Smooth muscle cell (in vitro differentiated cells): ENCODE data around the gene ADAMTS2. TPM values are rescaled to one million over a fixed set of nuclear protein-coding genes. Genes with fewer than 3 reads are reported as not detected.

Experiments used
- DNase-seq: peaks from one replicate; lab custom pipeline; 2025; ENCODE audit not compliant: unreplicated experiment; lab: John Stamatoyannopoulos, UW
- H2AFZ ChIP-seq: fragments of 200-600 bp; sonication (generic); 2 replicates; pipeline ENCODE4 v1.6.0; 2016; ENCODE audit warnings: antibody characterized with exemption, low read depth, mild to moderate bottlenecking
- H3F3A ChIP-seq: fragments of 200-600 bp; sonication (generic); 2 replicates; pipeline ENCODE4 v1.6.0; 2017; ENCODE audit warnings: antibody characterized with exemption, low read depth
- H3K27ac ChIP-seq: fragments of 200-600 bp; sonication (generic); 2 replicates; pipeline ENCODE4 v1.5.1; 2016; ENCODE audit warnings: low read depth, mild to moderate bottlenecking
- H3K27me3 ChIP-seq: fragments of 200-600 bp; sonication (generic); 2 replicates; pipeline ENCODE4 v1.6.1; 2016; ENCODE audit warnings: low read depth, mild to moderate bottlenecking
- H3K36me3 ChIP-seq: fragments of 200-600 bp; sonication (generic); 2 replicates; pipeline ENCODE4 v1.5.1; 2016; ENCODE audit warnings: low read depth
- H3K4me1 ChIP-seq: fragments of 200-600 bp; sonication (generic); 2 replicates; pipeline ENCODE4 v1.5.1; 2016; ENCODE audit warnings: low read depth
- H3K4me2 ChIP-seq: fragments of 200-600 bp; sonication (generic); 2 replicates; pipeline ENCODE4 v1.6.0; 2016; ENCODE audit warnings: mild to moderate bottlenecking
- H3K4me3 ChIP-seq: fragments of 200-600 bp; sonication (generic); 2 replicates; pipeline ENCODE4 v1.5.1; 2016; ENCODE audit warnings: mild to moderate bottlenecking
- H3K79me2 ChIP-seq: fragments of 200-600 bp; sonication (generic); 2 replicates; pipeline ENCODE4 v1.6.0; 2016; ENCODE audit warnings: low read depth, mild to moderate bottlenecking
- H3K9ac ChIP-seq: fragments of 200-600 bp; sonication (generic); 2 replicates; pipeline ENCODE4 v1.6.0; 2016; ENCODE audit warnings: low read depth
- H3K9me3 ChIP-seq: fragments of 200-600 bp; sonication (generic); replicated peaks from 2 replicates; pipeline ENCODE4 v1.5.1; 2016; ENCODE audit warnings: low read depth
- H4K20me1 ChIP-seq: fragments of 200-600 bp; sonication (generic); 2 replicates; pipeline ENCODE4 v1.6.0; 2016; ENCODE audit warnings: low read depth
- WGBS: methylation state at CpG from one replicate; pipeline ENCODE4 v1.1.7; 2016; ENCODE audit warnings: low lambda C conversion rate; 5-methylcytosine and 5-hydroxymethylcytosine counted together
- polyA plus RNA-seq: library from polyadenylated mRNA; unstranded; fragments of >200 nt; fragmentation: Nextera tagmentation; extraction: Ambion mirVana; gene quantifications from 2 replicates; pipeline ENCODE4 v1.2.1, GENCODE V29; 2016
- total RNA-seq: library from RNA; depleted of rRNA; stranded (reverse); fragments of >200 nt; gene quantifications from 2 replicates; pipeline ENCODE4 v1.2.3, GENCODE V29; 2014
- TF ChIP-seq, protein P1 (sequence below): fragments of 200-600 bp; sonication (generic); IDR thresholded peaks from 2 replicates; pipeline ENCODE4 v1.5.1; 2017; ENCODE audit warnings: borderline replicate concordance, mild to moderate bottlenecking, antibody characterized with exemption; ENCODE audit not compliant: insufficient read depth, poor library complexity, severe bottlenecking

Gene ADAMTS2
- total and polyA plus RNA-seq, 2 experiments from 2014 or later, result 22.8 to 37.5 TPM

DNA sequence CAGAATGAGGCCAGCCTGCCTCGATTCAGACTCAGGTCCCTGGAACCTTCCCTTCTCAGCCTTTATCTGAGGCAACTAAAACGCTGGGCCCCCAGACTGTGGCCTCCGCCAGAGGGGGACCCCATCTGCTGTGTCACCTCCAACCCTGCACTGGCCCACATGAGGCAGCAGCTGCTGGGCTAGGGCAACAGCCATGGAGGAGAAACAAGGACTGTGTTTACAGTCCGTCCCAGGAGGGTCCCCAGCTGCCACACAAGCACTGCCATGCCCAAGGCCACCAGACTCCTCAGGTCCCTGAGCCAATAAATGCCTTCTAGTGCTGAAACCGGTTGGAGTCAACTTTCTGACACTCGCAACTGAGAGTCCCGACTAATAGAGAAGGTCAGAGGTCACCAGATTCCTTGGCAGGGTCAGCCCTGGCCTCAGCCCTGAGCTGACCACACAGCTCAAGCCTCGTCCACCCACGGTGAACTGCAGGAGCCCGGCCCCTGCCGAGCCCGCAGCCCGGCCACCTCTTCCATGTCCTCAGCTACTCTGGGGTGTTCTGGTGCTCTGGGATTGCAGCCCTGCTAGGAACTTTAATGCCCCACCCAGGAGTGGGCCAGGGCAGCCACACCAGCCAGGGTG is 208.1 kb downstream of the ADAMTS2 start:
- H3K4me2 ChIP-seq, result no peak overlapping the region
- H3K27ac ChIP-seq, result no peak overlapping the region
- H3K9ac ChIP-seq, result no peak overlapping the region
- no peaks in the 10 kb centered on the region for H3K27me3 ChIP-seq
- H4K20me1 ChIP-seq, result no peaks in the 10 kb centered on the region
- DNase-seq, result no peak
- TF ChIP-seq, protein P1, sequence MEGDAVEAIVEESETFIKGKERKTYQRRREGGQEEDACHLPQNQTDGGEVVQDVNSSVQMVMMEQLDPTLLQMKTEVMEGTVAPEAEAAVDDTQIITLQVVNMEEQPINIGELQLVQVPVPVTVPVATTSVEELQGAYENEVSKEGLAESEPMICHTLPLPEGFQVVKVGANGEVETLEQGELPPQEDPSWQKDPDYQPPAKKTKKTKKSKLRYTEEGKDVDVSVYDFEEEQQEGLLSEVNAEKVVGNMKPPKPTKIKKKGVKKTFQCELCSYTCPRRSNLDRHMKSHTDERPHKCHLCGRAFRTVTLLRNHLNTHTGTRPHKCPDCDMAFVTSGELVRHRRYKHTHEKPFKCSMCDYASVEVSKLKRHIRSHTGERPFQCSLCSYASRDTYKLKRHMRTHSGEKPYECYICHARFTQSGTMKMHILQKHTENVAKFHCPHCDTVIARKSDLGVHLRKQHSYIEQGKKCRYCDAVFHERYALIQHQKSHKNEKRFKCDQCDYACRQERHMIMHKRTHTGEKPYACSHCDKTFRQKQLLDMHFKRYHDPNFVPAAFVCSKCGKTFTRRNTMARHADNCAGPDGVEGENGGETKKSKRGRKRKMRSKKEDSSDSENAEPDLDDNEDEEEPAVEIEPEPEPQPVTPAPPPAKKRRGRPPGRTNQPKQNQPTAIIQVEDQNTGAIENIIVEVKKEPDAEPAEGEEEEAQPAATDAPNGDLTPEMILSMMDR, result no peak
- H3K4me3 ChIP-seq, result no peak overlapping the region
- 85% methylated on average over 13 of the region's 13 CpGs for WGBS
- H3K79me2 ChIP-seq, result no peaks in the 10 kb centered on the region
- H3K4me1 ChIP-seq, result no peaks in the 10 kb centered on the region
- H3K9me3 ChIP-seq, result no peaks in the 10 kb centered on the region
- no peaks in the 10 kb centered on the region for H3F3A ChIP-seq
- no peaks in the 10 kb centered on the region for H3K36me3 ChIP-seq
- H2AFZ ChIP-seq, result no peak overlapping the region

DNA sequence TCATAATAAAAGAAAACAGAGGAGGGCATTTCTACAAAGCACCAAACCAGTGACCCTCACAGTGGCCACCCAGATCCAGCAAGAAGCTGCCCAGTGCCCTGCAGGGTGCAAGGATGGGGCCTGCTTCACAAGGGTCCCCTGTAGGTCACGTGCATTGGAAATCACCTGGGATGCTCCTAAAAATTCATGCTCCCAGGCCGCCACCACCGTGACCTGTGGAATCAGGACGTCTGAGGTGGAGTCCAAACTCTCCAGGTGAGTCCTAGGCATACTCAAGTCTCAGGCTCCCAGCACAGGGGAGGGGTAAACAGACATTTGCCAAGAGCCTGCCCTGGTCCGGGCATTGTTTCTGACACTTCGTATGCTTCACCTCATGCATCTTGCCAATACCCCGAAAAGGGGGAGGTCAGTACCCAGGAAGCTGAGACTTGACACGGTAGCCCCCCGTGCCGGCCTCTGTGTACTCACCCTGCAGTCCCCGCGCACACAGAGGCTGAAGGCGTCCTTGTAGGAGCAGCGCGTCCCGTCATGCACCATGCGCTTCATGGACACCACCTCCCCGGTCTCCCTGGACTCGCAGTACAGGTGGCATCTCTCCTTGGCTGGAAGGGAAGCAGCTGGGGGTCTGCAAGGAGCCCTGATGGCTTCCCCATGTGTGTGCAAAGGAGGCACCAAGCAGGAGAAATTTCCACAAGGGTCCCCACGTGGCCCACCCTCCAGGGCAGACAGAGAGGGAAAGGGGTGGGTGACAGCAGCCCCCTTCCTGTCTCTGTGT is 209.6 kb downstream of the ADAMTS2 start:
- no peak overlapping the region for H3K4me2 ChIP-seq
- no peaks in the 10 kb centered on the region for H3K79me2 ChIP-seq
- H3K27ac ChIP-seq, result no peak overlapping the region
- no peak overlapping the region for H2AFZ ChIP-seq
- WGBS, result 89% methylated on average over 20 of the region's 20 CpGs
- H3K9me3 ChIP-seq, result no peaks in the 10 kb centered on the region
- H3F3A ChIP-seq, result no peaks in the 10 kb centered on the region
- H3K9ac ChIP-seq, result no peak overlapping the region
- no peaks in the 10 kb centered on the region for H3K4me1 ChIP-seq
- H3K4me3 ChIP-seq, result no peak overlapping the region
- TF ChIP-seq, protein P1, result no peak
- no peak for DNase-seq
- H3K27me3 ChIP-seq, result no peaks in the 10 kb centered on the region
- H3K36me3 ChIP-seq, result no peaks in the 10 kb centered on the region
- H4K20me1 ChIP-seq, result no peaks in the 10 kb centered on the region

DNA sequence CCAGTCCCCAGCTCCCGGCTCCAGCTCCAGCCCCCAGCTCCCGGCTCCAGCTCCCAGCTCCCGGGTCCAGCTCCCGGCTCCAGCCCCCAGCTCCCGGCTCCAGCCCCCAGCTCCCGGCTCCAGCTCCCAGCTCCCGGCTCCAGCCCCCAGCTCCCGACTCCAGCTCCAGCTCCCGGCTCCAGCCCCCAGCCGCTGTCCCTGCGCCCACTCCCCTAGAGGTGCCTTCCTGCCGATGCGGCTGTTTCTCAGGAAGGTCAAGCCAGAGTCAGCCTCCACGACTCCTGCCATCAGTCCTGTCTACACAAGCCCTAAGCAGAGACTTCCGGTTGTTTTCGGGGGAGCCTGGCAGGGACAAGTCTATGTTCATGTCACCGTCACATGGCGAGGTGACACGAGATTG is 210.3 kb downstream of the ADAMTS2 start:
- no peaks in the 10 kb centered on the region for H3K36me3 ChIP-seq
- H3K27ac ChIP-seq, result no peak overlapping the region
- no peaks in the 10 kb centered on the region for H3K4me1 ChIP-seq
- H3F3A ChIP-seq, result no peaks in the 10 kb centered on the region
- no peak overlapping the region for H3K4me2 ChIP-seq
- no peaks in the 10 kb centered on the region for H3K9me3 ChIP-seq
- no peaks in the 10 kb centered on the region for H4K20me1 ChIP-seq
- no peak overlapping the region for H3K9ac ChIP-seq
- 87% methylated on average over 10 of the region's 19 CpGs for WGBS
- TF ChIP-seq, protein P1, result no peak
- H3K27me3 ChIP-seq, result no peaks in the 10 kb centered on the region
- DNase-seq, result no peak
- H3K4me3 ChIP-seq, result no peak overlapping the region
- H3K79me2 ChIP-seq, result no peaks in the 10 kb centered on the region
- no peak overlapping the region for H2AFZ ChIP-seq
